Esophagus squamous epithelium (tissue), 5 donors: Measurements from ENCODE around the gene UBE3C. TPM values are rescaled to one million over a fixed set of nuclear protein-coding genes. Genes with fewer than 3 reads are reported as not detected.
"Not testable (repeated sequence)": the region's sequence is repeated elsewhere in the genome, so short reads cannot be mapped to it uniquely, and the experiment has no call there.

Source experiments
- DNase-seq: peaks from one replicate; lab custom pipeline; 2025; lab: John Stamatoyannopoulos, UW
- H3K27ac ChIP-seq, 4 donors: fragments of 200-600 bp; sonication (generic); one replicate each; pipeline ENCODE4 v1.5.1; 2016 to 2019; ENCODE audit warnings: mild to moderate bottlenecking in 1 of 4
- H3K27me3 ChIP-seq, 4 donors: fragments of 200-600 bp; sonication (generic); 1 replicate in 3 of 4; 2 replicates in 1 of 4; pipeline versions ENCODE4 v1.5.1 to v1.6.0; 2017 to 2021; ENCODE audit warnings: antibody characterized with exemption in 1 of 4
- H3K36me3 ChIP-seq, 3 donors: fragments of 200-600 bp; sonication (generic); one replicate each; pipeline ENCODE4 v1.5.1; 2016 to 2019
- H3K4me1 ChIP-seq, 3 donors: fragments of 200-600 bp; sonication (generic); one replicate each; pipeline ENCODE4 v1.5.1; 2017 to 2019
- H3K4me3 ChIP-seq, 4 donors: fragments of 200-600 bp; sonication (generic); 1 replicate in 3 of 4; 2 replicates in 1 of 4; pipeline ENCODE4 v1.5.1; 2016 to 2019; ENCODE audit warnings: mild to moderate bottlenecking in 2 of 4, moderate library complexity in 1 of 4
- H3K9me3 ChIP-seq, 3 donors: fragments of 200-600 bp; sonication (generic); one replicate each; pipeline ENCODE4 v1.5.1; 2016 to 2019
- POLR2A ChIP-seq, 4 donors: fragments of 450-650 bp; IDR thresholded peaks; one replicate each; pipeline ENCODE4 v1.6.1; 2017; ENCODE audit warnings: antibody characterized with exemption in 4 of 4, mild to moderate bottlenecking in 4 of 4, moderate library complexity in 3 of 4
- WGBS, 2 donors: methylation state at CpG; one replicate each; pipeline ENCODE4 v1.1.5; 2018; 5-methylcytosine and 5-hydroxymethylcytosine counted together
- intact Hi-C: fragments of 100-400 bp; cut with DNase I; formaldehyde crosslinking; loops from one replicate; pipeline ENCODE4 v1.15.0; 2022
- total RNA-seq, 4 donors: library from RNA; depleted of rRNA; stranded (reverse); fragments of >200 nt; gene quantifications; one replicate each; pipeline ENCODE4 v1.1.0, GENCODE V29; 2016
- TF ChIP-seq, protein P1 (sequence below), 6 experiments: fragments of 450-650 bp in 4 of 6; fragments of 200-600 bp in 2 of 6; sonication (generic) in 2 of 6; IDR thresholded peaks; one replicate each; pipeline ENCODE4 v1.5.1; 2016 to 2019; ENCODE audit warnings: antibody characterized with exemption in 6 of 6, mild to moderate bottlenecking in 4 of 6, moderate library complexity in 4 of 6
- donor health status: DM: yes; HTN: yes; CAD: no.

Gene UBE3C
- total RNA-seq, 4 donors from 2014 or later: 52.2 to 101 (median 68.3) TPM

DNA sequence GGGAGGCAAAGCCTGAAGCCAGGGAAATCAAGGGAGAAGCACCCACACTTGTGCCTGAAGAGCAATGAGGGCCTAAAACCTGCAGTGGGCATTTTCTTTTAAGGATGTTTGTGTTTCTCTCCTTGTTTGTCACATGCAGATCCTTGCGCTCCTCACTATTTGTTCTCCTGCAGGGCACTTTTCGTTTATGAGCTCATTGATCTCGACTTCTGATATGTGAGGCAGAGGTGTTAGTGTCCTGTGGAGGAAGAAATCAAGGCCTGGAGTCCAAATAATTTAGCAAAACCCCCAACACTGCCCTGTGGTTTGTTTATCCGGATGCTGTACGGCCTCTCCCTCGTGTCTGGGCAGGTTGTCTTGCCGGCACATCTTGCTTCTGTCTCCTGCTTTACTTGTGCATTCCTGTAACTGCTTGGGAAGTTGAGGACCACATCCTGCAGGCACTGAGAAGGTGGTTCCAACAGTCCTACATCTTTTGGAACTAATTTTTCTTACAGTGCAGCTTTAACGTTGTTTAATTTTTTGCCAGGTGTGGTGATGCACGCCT lies 13.7 kb downstream of the UBE3C start:
- H3K27me3 ChIP-seq: no peaks in the 10 kb centered on the region
- no peak for DNase-seq
- H3K9me3 ChIP-seq: no peaks in the 10 kb centered on the region
- WGBS, 2 donors: 54 to 65% methylated on average over 8 to 9 of the region's 9 CpGs
- peaks cover 1 to 51% (median 2%) of the 10 kb centered on the region in 3 donors for H3K4me1 ChIP-seq
- peaks cover 0 to 5% (median 0%) of the 10 kb centered on the region in 3 donors for H3K36me3 ChIP-seq
- H3K4me3 ChIP-seq: no peak overlapping the region
- H3K27ac ChIP-seq: no peak overlapping the region
- TF ChIP-seq, protein P1, sequence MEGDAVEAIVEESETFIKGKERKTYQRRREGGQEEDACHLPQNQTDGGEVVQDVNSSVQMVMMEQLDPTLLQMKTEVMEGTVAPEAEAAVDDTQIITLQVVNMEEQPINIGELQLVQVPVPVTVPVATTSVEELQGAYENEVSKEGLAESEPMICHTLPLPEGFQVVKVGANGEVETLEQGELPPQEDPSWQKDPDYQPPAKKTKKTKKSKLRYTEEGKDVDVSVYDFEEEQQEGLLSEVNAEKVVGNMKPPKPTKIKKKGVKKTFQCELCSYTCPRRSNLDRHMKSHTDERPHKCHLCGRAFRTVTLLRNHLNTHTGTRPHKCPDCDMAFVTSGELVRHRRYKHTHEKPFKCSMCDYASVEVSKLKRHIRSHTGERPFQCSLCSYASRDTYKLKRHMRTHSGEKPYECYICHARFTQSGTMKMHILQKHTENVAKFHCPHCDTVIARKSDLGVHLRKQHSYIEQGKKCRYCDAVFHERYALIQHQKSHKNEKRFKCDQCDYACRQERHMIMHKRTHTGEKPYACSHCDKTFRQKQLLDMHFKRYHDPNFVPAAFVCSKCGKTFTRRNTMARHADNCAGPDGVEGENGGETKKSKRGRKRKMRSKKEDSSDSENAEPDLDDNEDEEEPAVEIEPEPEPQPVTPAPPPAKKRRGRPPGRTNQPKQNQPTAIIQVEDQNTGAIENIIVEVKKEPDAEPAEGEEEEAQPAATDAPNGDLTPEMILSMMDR (IDR thresholded peaks at IDR 0.05): no peak
- no peak for TF ChIP-seq POLR2A (IDR thresholded peaks at IDR 0.05)
- intact Hi-C loops: no loop called here

DNA sequence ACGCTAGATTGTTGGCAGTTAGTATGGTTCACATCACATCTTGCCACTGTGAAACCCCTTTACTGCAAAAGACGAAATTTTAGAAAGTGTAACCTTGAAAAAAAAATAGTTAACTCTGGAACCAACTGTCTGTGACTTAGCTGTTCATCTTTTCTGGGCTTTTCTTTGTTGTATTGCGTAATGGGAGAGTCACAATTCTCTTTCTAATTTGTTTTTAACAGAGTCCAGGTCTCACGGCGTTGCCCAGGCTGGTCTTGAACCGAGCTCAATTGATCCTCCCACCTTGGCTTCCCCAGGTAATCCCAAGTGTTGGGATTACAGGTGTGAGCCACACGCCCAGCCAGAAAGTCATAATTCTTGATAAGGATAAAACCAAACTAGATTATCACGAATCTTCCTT lies 14.5 kb downstream of the UBE3C start:
- WGBS, 2 donors: 77 to 82% methylated on average over 8 of the region's 8 CpGs
- peaks cover 0 to 5% (median 0%) of the 10 kb centered on the region in 3 donors for H3K36me3 ChIP-seq
- peaks cover 6 to 59% (median 10%) of the 10 kb centered on the region in 3 donors for H3K4me1 ChIP-seq
- no peak for DNase-seq
- TF ChIP-seq POLR2A (IDR thresholded peaks at IDR 0.05): no peak
- TF ChIP-seq, protein P1 (IDR thresholded peaks at IDR 0.05): no peak
- H3K27me3 ChIP-seq: no peaks in the 10 kb centered on the region
- no peak overlapping the region for H3K4me3 ChIP-seq
- H3K9me3 ChIP-seq: no peaks in the 10 kb centered on the region
- intact Hi-C loops: no loop called here
- no peak overlapping the region for H3K27ac ChIP-seq

DNA sequence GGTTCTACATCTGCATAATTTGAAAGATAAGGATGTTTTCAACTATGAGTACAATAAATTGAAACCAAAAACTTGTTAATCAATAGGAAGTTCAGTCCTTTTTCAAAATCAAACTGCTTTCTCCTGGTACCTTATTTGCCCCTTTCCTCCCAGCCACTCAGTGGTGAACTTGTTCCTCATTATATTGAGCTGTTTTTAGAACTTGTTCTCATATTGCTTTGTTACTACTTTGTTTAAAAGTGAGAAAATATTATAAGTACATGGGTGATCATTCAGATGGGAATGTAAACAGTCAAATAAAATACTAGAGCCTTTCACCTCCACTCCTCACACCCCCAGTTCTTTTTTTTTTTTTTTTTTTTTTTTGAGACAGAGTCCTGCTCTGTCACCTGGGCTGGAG lies 17.2 kb downstream of the UBE3C start:
- H3K27me3 ChIP-seq: no peaks in the 10 kb centered on the region
- H3K4me1 ChIP-seq: peaks cover 6 to 52% (median 17%) of the 10 kb centered on the region in 3 donors
- H3K27ac ChIP-seq: no peak overlapping the region
- TF ChIP-seq, protein P1 (IDR thresholded peaks at IDR 0.05): no peak
- no peak for TF ChIP-seq POLR2A (IDR thresholded peaks at IDR 0.05)
- no peaks in the 10 kb centered on the region for H3K9me3 ChIP-seq
- intact Hi-C loops: no loop called here
- no peak for DNase-seq
- H3K36me3 ChIP-seq: peaks cover 0 to 5% (median 0%) of the 10 kb centered on the region in 3 donors
- H3K4me3 ChIP-seq: no peak overlapping the region

DNA sequence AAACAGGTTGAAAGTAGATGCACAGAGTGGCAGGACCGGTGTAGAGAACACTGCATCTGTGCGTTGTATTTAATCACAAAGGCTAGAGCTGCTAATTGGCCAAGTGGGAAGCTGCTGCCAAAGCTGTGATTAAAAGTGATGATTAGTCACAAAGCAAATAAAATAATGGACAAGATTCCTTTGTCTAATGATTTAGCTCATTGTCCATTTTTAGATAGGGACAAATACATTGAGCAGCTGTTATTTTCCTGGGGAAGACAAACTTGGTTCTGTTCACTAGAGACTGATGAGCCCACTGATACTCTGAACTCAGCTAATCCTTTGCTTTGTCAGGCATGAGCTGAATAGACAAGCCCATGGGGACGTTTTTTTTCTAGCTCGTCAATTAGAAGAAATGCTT lies 19.7 kb downstream of the UBE3C start:
- TF ChIP-seq, protein P1 (IDR thresholded peaks at IDR 0.05): no peak
- no peak for TF ChIP-seq POLR2A (IDR thresholded peaks at IDR 0.05)
- H3K4me1 ChIP-seq: peaks cover 6 to 30% (median 17%) of the 10 kb centered on the region in 3 donors
- intact Hi-C loops: no loop called here
- H3K4me3 ChIP-seq: no peak overlapping the region
- no peaks in the 10 kb centered on the region for H3K27me3 ChIP-seq
- no peaks in the 10 kb centered on the region for H3K9me3 ChIP-seq
- DNase-seq: no peak
- H3K36me3 ChIP-seq: peaks cover 0 to 14% (median 0%) of the 10 kb centered on the region in 3 donors
- H3K27ac ChIP-seq: no peak overlapping the region
- WGBS, 2 donors: 17 to 43% methylated on average over 4 of the region's 4 CpGs

DNA sequence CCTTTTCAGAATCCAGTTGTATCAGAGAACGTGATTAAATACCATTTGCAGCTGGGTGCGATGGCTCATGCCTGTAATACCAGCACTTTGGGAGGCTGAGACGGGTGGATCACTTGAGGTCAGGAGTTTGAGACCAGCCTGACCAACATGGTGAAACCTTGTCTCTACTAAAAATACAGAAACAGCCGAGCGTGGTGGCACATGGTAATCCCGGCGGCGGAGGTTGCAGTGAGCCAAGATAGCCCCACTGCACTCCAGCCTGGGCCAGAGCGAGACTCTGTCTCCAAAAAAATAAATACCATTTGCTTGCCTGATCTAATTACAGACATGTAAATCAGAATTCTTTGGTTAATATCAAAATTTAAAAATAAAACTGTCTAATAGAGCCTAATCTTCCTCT lies 20.8 kb downstream of the UBE3C start:
- H3K4me3 ChIP-seq, DNase-seq, H3K27me3 ChIP-seq, intact Hi-C loops, H3K9me3 ChIP-seq, H3K27ac ChIP-seq: not testable (repeated sequence)
- Histone ChIP-seq H3K36me3 (peaks cover 0 to 18% (median 5%) of the 10 kb centered on the region in 3 donors), H3K4me1 (peaks cover 6 to 30% (median 17%) of the 10 kb centered on the region in 3 donors)
- WGBS, 2 donors: 90 to 95% methylated on average over 9 of the region's 9 CpGs
